Testis (tissue), 5 donors: ENCODE measurements around the gene PRKCZ. TPM values are rescaled to one million over a fixed set of nuclear protein-coding genes. Genes with fewer than 3 reads are reported as not detected.

Experiments
- DNase-seq: peaks from one replicate; pipeline ENCODE4 v3.0.0-alpha.2; 2019
- H3K27ac ChIP-seq, 2 donors: fragments of 200-600 bp; sonication (generic); one replicate each; pipeline ENCODE4 v1.5.1; 2019
- H3K27me3 ChIP-seq: fragments of 200-600 bp; sonication (generic); one replicate; pipeline ENCODE4 v1.5.1; 2019
- H3K36me3 ChIP-seq: fragments of 200-600 bp; sonication (generic); one replicate; pipeline ENCODE4 v1.5.1; 2017; ENCODE audit warnings: low read depth; ENCODE audit errors: missing control alignments
- H3K4me1 ChIP-seq: fragments of 200-600 bp; sonication (generic); one replicate; pipeline ENCODE4 v1.5.1; 2019
- H3K4me3 ChIP-seq, 2 donors: fragments of 200-600 bp; sonication (generic); one replicate each; pipeline ENCODE4 v1.5.1; 2017 to 2019
- H3K9me3 ChIP-seq: fragments of 200-600 bp; sonication (generic); one replicate; pipeline ENCODE4 v1.5.1; 2017
- CTCF ChIP-seq, 3 experiments: fragments of 450-650 bp in 2 of 3; fragments of 200-600 bp in 1 of 3; sonication (generic) in 1 of 3; IDR thresholded peaks; one replicate each; pipeline ENCODE4 v1.5.1; 2016 to 2019; ENCODE audit warnings: antibody characterized with exemption in 3 of 3, mild to moderate bottlenecking in 2 of 3, moderate library complexity in 1 of 3
- POLR2A ChIP-seq: fragments of 450-650 bp; IDR thresholded peaks from one replicate; pipeline ENCODE4 v1.6.1; 2017; ENCODE audit warnings: antibody characterized with exemption, mild to moderate bottlenecking, moderate library complexity
- WGBS, 2 donors: methylation state at CpG; one replicate each; pipeline ENCODE4 v1.1.5; 2018; 5-methylcytosine and 5-hydroxymethylcytosine counted together
- intact Hi-C: fragments of 100-400 bp; cut with DNase I; formaldehyde crosslinking; loops from one replicate; pipeline ENCODE4 v1.15.1; 2023; ENCODE audit warnings: low total_unique reads
- long read RNA-seq, 2 donors: transcript quantifications; one replicate each; lab custom pipeline, GENCODE V29; 2026
- polyA plus RNA-seq: library from polyadenylated mRNA; stranded (reverse); fragments of 350-450 nt; fragmentation: Illumina TruSeq; extraction: RNeasy Lipid Tissue Mini Kit (QIAGEN cat#74804); gene quantifications from one replicate; pipeline ENCODE4 v1.2.3, GENCODE V29; 2014; ENCODE audit warnings: low read depth, low replicate concordance; ENCODE audit not compliant: insufficient read depth
- total RNA-seq, 2 donors: library from RNA; depleted of rRNA; stranded (reverse); fragments of >200 nt; gene quantifications; one replicate each; pipeline ENCODE4 v1.2.3, GENCODE V29; 2016

PRKCZ gene
- total RNA-seq (100 to 1,000 TPM in 1 of 2 donors, 10 to 100 TPM in 1; 86.4 to 123 TPM), polyA plus RNA-seq (142 TPM)
- long read RNA-seq, donor 1, partial matches to known transcripts, result 0 of 5 reads
- long read RNA-seq, donor 1, other reads (novel, unspliced or antisense), result 0 of 5 reads
- long read RNA-seq, donor 2, partial matches to known transcripts, result 10 of 56 reads
- long read RNA-seq, donor 2, other reads (novel, unspliced or antisense), result 43 of 56 reads

- TF ChIP-seq POLR2A (no peak), CTCF (IDR thresholded peaks at IDR 0.05) (no peak)
- Histone ChIP-seq H3K4me1 (peaks cover 8% of the 10 kb centered on the region), H3K4me3 (peak within 1 kb of the TSS; percentile 59 to 65), H3K27me3 (no peaks in the 10 kb centered on the region), H3K9me3 (no peaks in the 10 kb centered on the region), H3K36me3 (no peaks in the 10 kb centered on the region), H3K27ac (peak within 1 kb of the TSS in 1 of 2 donors; percentile 64)
- intact Hi-C loops, result no loop called here
- peak; percentile 92 for DNase-seq
- 0 to 1% methylated on average over 1 to 27 of the region's 83 CpGs for WGBS, 2 donors
Observed at GRCh38 chr1:2049718-2050431, at the start of gene PRKCZ. TSS of gene PRKCZ (plus strand) at chr1:2050411. CDS start at chr1:2050631, 220 bp downstream.

GRCh38 chr1:2000432-2000831, 49.8 kb upstream of the PRKCZ start:
- Histone ChIP-seq H3K4me1 (no peaks in the 10 kb centered on the region), H3K27me3 (no peaks in the 10 kb centered on the region), H3K9me3 (no peaks in the 10 kb centered on the region), H3K4me3 (no peak overlapping the region), H3K27ac (no peak overlapping the region), H3K36me3 (no peaks in the 10 kb centered on the region)
- no peak for DNase-seq
- TF ChIP-seq POLR2A (no peak), CTCF (IDR thresholded peaks at IDR 0.05) (no peak)
- WGBS, 2 donors, result 93 to 95% methylated on average over 7 of the region's 7 CpGs
- intact Hi-C loops, result no loop called here

DNA sequence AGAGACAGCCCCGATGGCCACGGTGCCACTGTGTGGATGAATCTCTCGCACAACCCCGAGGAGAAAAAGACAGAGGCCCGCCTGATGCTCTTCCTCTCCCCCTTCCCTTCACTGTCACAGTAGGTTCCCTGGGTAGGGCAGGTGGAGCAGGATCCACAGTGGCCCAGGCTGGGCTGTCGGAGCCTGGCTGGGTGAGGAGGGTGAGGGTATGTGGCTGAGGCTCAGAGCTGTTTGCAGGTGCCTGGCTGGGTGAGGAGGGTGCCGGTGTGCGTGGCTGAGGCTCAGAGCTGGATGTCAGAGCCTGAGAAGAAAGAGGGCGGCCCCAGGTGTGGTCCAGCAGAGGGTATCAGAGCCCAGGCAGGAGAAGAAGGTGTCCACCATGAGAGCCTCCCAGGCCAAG, 49.4 kb upstream of the PRKCZ start:
- WGBS, 2 donors, result 88 to 96% methylated on average over 9 of the region's 9 CpGs

GRCh38 chr1:2001773-2002411, 48.3 kb upstream of the PRKCZ start:
- no peak overlapping the region for H3K4me3 ChIP-seq
- WGBS, 2 donors, result 84 to 88% methylated on average over 13 of the region's 13 CpGs
- H3K27ac ChIP-seq, result no peak overlapping the region
- H3K4me1 ChIP-seq, result no peaks in the 10 kb centered on the region
- no peaks in the 10 kb centered on the region for H3K36me3 ChIP-seq
- DNase-seq, result no peak
- H3K9me3 ChIP-seq, result no peaks in the 10 kb centered on the region
- TF ChIP-seq CTCF (IDR thresholded peaks at IDR 0.05) (no peak), POLR2A (no peak)
- intact Hi-C loops, result no loop called here
- H3K27me3 ChIP-seq, result no peaks in the 10 kb centered on the region

More for the DNA sequence above, 49.4 kb upstream of the PRKCZ start:
- Histone ChIP-seq H3K9me3 (no peaks in the 10 kb centered on the region), H3K4me1 (no peaks in the 10 kb centered on the region), H3K36me3 (no peaks in the 10 kb centered on the region), H3K27ac (no peak overlapping the region), H3K27me3 (no peaks in the 10 kb centered on the region), H3K4me3 (no peak overlapping the region)
- intact Hi-C loops, result no loop called here
- no peak for DNase-seq
- TF ChIP-seq CTCF (IDR thresholded peaks at IDR 0.05) (no peak), POLR2A (no peak)
